ENCODE data around the gene SOCS1. TPM values are rescaled to one million over a fixed set of nuclear protein-coding genes. Genes with fewer than 3 reads are reported as not detected.
"Not testable (repeated sequence)": the region's sequence is repeated elsewhere in the genome, so short reads cannot be mapped to it uniquely, and the experiment has no call there.

The SOCS1 gene
- total and polyA plus RNA-seq, 12 donors = 0.53 to 11.9 (median 5.1) TPM

- H3K4me1 ChIP-seq (replicated peaks in 1 of 2) = peaks cover 0 to 7% of the 10 kb centered on the region in 2 donors
- no peak for TF ChIP-seq POLR2A (IDR thresholded peaks at IDR 0.05)
- TF ChIP-seq, protein P1, sequence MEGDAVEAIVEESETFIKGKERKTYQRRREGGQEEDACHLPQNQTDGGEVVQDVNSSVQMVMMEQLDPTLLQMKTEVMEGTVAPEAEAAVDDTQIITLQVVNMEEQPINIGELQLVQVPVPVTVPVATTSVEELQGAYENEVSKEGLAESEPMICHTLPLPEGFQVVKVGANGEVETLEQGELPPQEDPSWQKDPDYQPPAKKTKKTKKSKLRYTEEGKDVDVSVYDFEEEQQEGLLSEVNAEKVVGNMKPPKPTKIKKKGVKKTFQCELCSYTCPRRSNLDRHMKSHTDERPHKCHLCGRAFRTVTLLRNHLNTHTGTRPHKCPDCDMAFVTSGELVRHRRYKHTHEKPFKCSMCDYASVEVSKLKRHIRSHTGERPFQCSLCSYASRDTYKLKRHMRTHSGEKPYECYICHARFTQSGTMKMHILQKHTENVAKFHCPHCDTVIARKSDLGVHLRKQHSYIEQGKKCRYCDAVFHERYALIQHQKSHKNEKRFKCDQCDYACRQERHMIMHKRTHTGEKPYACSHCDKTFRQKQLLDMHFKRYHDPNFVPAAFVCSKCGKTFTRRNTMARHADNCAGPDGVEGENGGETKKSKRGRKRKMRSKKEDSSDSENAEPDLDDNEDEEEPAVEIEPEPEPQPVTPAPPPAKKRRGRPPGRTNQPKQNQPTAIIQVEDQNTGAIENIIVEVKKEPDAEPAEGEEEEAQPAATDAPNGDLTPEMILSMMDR (IDR thresholded peaks at IDR 0.05) = no peak
- WGBS, 4 donors = 58 to 85% (median 71%) methylated on average over 4 of the region's 4 CpGs
- intact Hi-C loops (cut with DNase I) = no loop called here
- H3K27me3 ChIP-seq = no peaks in the 10 kb centered on the region
- no peak overlapping the region for H3K27ac ChIP-seq
- H3K9me3 ChIP-seq (replicated peaks in 1 of 3) = no peaks in the 10 kb centered on the region
- H3K36me3 ChIP-seq (replicated peaks in 1 of 2) = no peaks in the 10 kb centered on the region
- no peak for DNase-seq
- no peak overlapping the region for H3K4me3 ChIP-seq
Measured at GRCh38 chr16:11301645-11302501, 45.9 kb upstream of the SOCS1 start.

DNA sequence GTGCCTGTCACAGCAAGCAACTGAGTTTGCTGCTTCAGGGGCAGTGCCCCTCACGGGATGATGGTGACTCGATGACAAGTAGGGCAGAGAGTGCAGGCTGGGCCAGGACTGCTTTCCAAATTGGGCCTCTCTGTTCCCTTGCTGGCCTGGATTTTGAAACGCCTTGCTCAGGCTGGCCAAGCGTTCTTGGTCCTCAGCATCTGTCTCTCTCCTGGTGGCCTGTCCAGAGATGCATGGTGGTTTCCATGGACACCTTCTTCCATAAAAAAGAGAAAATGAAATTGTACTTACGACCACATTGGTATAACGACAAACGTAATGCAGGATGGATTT lies 44.5 kb upstream of the SOCS1 start:
- no peak overlapping the region for H3K4me3 ChIP-seq
- no peaks in the 10 kb centered on the region for H3K36me3 ChIP-seq (replicated peaks in 1 of 2)
- H3K9me3 ChIP-seq (replicated peaks in 1 of 3) = no peaks in the 10 kb centered on the region
- peaks cover 0 to 7% of the 10 kb centered on the region in 2 donors for H3K4me1 ChIP-seq (replicated peaks in 1 of 2)
- WGBS, 4 donors = 86 to 91% (median 88%) methylated on average over 7 of the region's 7 CpGs
- intact Hi-C loops (cut with DNase I) = no loop called here
- H3K27me3 ChIP-seq = no peaks in the 10 kb centered on the region
- H3K27ac ChIP-seq = no peak overlapping the region
- TF ChIP-seq, protein P1 (IDR thresholded peaks at IDR 0.05) = no peak
- no peak for TF ChIP-seq POLR2A (IDR thresholded peaks at IDR 0.05)
- DNase-seq = no peak

GRCh38 chr16:11299865-11300559 lies 44.0 kb upstream of the SOCS1 start:
- H3K36me3 ChIP-seq (replicated peaks in 1 of 2) = no peaks in the 10 kb centered on the region
- no peak overlapping the region for H3K27ac ChIP-seq
- WGBS, 4 donors = 87 to 100% (median 97%) methylated on average over 2 to 6 of the region's 6 CpGs
- DNase-seq = no peak
- no peaks in the 10 kb centered on the region for H3K9me3 ChIP-seq (replicated peaks in 1 of 3)
- no peaks in the 10 kb centered on the region for H3K27me3 ChIP-seq
- TF ChIP-seq, protein P1 (IDR thresholded peaks at IDR 0.05) = no peak
- no peak for TF ChIP-seq POLR2A (IDR thresholded peaks at IDR 0.05)
- H3K4me1 ChIP-seq (replicated peaks in 1 of 2) = peaks cover 0 to 7% of the 10 kb centered on the region in 2 donors
- intact Hi-C loops (cut with DNase I) = loop anchor here in 1 of 2 donors (10.0 kb wide), 1 partner anchor 55 kb away; no protein-coding TSS in a partner anchor
- H3K4me3 ChIP-seq = no peak overlapping the region

DNA sequence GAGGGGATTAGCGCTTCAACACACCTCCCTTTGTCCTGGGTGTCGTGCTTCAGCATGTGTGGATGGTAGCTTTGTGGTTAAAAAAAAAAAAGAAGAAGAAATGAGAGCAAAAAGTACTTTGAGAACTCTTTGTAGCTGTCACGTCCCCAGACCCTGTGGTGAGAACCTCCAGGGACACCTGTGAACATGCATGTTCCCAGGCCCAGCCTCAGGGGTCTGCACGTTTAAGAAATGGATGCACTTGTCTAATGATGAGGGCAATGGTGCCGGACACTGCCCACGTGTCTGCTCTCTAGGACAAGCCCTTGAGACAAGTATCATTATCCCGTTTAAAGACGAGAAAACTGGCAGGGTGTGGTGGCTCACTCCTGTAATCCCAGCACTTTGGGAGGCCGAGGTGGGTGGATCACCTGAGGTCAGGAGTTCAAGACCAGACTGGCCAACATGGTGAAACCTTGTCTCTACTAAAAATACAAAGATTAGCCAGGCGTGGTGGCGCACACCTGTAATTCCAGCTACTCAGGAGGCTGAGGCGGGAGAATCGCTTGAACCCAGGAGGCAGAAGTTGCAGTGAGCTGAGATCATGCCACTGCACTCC lies 43.0 kb upstream of the SOCS1 start:
- intact Hi-C loops (cut with DNase I) = loop anchor here in 1 of 2 donors (10.0 kb wide), 1 partner anchor 54 kb away; no protein-coding TSS in a partner anchor
- not testable (repeated sequence) for H3K9me3 ChIP-seq (replicated peaks in 1 of 3); H3K27me3 ChIP-seq; H3K27ac ChIP-seq; H3K36me3 ChIP-seq (replicated peaks in 1 of 2); DNase-seq; H3K4me3 ChIP-seq; H3K4me1 ChIP-seq (replicated peaks in 1 of 2)
- 86 to 92% (median 87%) methylated on average over 11 to 13 of the region's 13 CpGs for WGBS, 4 donors

All from adrenal gland (tissue), 12 donors.